WTC11 (cell line): ENCODE measurements around the gene LDLR.

ENCODE experiments used
- ATF1 ChIP-seq: sonication (generic); formaldehyde crosslinking; IDR thresholded peaks from 2 replicates; pipeline ENCODE4 v1.8.1; 2023; ENCODE audit warnings: mild to moderate bottlenecking, moderate library complexity, missing genetic modification reagents
- CREM ChIP-seq: sonication (generic); formaldehyde crosslinking; IDR thresholded peaks from 2 replicates; pipeline ENCODE4 v1.8.1; 2022; ENCODE audit warnings: mild to moderate bottlenecking, missing genetic modification reagents, moderate library complexity
- CTCF ChIP-seq: fragments of 200-600 bp; IDR thresholded peaks from 2 replicates; pipeline ENCODE4 v1.8.0; 2022; ENCODE audit warnings: antibody characterized with exemption
- GTF2I ChIP-seq: fragments of 250-450 bp; sonication (Bioruptor Pico); conservative IDR thresholded peaks from 2 replicates; pipeline ENCODE4 v1.4.0; 2021; ENCODE audit warnings: mild to moderate bottlenecking
- JUN ChIP-seq: sonication (generic); formaldehyde crosslinking; IDR thresholded peaks from 2 replicates; pipeline ENCODE4 v1.8.0; 2023; ENCODE audit warnings: mild to moderate bottlenecking, missing genetic modification reagents
- MAX ChIP-seq: sonication (generic); formaldehyde crosslinking; IDR thresholded peaks from 2 replicates; pipeline ENCODE4 v1.8.0; 2022; ENCODE audit warnings: mild to moderate bottlenecking, missing genetic modification reagents
- RELA ChIP-seq: sonication (generic); formaldehyde crosslinking; IDR thresholded peaks from 2 replicates; pipeline ENCODE4 v1.8.1; 2022; ENCODE audit warnings: missing genetic modification reagents, mild to moderate bottlenecking, borderline replicate concordance
- TF ChIP-seq, protein P1 (sequence below): sonication (generic); formaldehyde crosslinking; IDR thresholded peaks from 2 replicates; pipeline ENCODE4 v1.8.0; 2022; ENCODE audit warnings: mild to moderate bottlenecking, missing genetic modification reagents
- TF ChIP-seq, protein P2 (sequence below): sonication (generic); formaldehyde crosslinking; IDR thresholded peaks from 2 replicates; pipeline ENCODE4 v1.8.1; 2023; ENCODE audit warnings: mild to moderate bottlenecking, missing genetic modification reagents
- TF ChIP-seq, protein P3 (sequence below): fragments of 250-450 bp; sonication (Bioruptor Pico); IDR thresholded peaks from 2 replicates; pipeline ENCODE4 v1.9.0; 2021; ENCODE audit warnings: mild to moderate bottlenecking
- TF ChIP-seq, protein P4 (sequence below): fragments of 250-450 bp; sonication (Bioruptor Pico); IDR thresholded peaks from 2 replicates; pipeline ENCODE4 v1.9.0; 2021; ENCODE audit warnings: mild to moderate bottlenecking, borderline replicate concordance

GRCh38 chr19:11089254-11090013, at the start of gene LDLR:
- TF ChIP-seq, protein P1, sequence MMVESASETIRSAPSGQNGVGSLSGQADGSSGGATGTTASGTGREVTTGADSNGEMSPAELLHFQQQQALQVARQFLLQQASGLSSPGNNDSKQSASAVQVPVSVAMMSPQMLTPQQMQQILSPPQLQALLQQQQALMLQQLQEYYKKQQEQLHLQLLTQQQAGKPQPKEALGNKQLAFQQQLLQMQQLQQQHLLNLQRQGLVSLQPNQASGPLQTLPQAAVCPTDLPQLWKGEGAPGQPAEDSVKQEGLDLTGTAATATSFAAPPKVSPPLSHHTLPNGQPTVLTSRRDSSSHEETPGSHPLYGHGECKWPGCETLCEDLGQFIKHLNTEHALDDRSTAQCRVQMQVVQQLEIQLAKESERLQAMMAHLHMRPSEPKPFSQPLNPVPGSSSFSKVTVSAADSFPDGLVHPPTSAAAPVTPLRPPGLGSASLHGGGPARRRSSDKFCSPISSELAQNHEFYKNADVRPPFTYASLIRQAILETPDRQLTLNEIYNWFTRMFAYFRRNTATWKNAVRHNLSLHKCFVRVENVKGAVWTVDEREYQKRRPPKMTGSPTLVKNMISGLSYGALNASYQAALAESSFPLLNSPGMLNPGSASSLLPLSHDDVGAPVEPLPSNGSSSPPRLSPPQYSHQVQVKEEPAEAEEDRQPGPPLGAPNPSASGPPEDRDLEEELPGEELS (CRISPR knock-in tag): peak; percentile 53; the same call in 1 of the 2 replicates
- TF ChIP-seq CREM (peak; percentile 83; the same call in 1 of the 2 replicates), CTCF (no peak), MAX (no peak; the same call in 1 of the 2 replicates), JUN (CRISPR knock-in tag) (no peak), GTF2I (CRISPR knock-in tag) (peak; percentile 99), RELA (CRISPR knock-in tag) (no peak), ATF1 (CRISPR knock-in tag) (0 out of 2 replicates have a peak, but pooled peaks have one; percentile 71)
- TF ChIP-seq, protein P2, sequence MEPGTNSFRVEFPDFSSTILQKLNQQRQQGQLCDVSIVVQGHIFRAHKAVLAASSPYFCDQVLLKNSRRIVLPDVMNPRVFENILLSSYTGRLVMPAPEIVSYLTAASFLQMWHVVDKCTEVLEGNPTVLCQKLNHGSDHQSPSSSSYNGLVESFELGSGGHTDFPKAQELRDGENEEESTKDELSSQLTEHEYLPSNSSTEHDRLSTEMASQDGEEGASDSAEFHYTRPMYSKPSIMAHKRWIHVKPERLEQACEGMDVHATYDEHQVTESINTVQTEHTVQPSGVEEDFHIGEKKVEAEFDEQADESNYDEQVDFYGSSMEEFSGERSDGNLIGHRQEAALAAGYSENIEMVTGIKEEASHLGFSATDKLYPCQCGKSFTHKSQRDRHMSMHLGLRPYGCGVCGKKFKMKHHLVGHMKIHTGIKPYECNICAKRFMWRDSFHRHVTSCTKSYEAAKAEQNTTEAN: no peak
- TF ChIP-seq, protein P3, sequence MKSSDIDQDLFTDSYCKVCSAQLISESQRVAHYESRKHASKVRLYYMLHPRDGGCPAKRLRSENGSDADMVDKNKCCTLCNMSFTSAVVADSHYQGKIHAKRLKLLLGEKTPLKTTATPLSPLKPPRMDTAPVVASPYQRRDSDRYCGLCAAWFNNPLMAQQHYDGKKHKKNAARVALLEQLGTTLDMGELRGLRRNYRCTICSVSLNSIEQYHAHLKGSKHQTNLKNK (CRISPR knock-in tag): no peak
- TF ChIP-seq, protein P4, sequence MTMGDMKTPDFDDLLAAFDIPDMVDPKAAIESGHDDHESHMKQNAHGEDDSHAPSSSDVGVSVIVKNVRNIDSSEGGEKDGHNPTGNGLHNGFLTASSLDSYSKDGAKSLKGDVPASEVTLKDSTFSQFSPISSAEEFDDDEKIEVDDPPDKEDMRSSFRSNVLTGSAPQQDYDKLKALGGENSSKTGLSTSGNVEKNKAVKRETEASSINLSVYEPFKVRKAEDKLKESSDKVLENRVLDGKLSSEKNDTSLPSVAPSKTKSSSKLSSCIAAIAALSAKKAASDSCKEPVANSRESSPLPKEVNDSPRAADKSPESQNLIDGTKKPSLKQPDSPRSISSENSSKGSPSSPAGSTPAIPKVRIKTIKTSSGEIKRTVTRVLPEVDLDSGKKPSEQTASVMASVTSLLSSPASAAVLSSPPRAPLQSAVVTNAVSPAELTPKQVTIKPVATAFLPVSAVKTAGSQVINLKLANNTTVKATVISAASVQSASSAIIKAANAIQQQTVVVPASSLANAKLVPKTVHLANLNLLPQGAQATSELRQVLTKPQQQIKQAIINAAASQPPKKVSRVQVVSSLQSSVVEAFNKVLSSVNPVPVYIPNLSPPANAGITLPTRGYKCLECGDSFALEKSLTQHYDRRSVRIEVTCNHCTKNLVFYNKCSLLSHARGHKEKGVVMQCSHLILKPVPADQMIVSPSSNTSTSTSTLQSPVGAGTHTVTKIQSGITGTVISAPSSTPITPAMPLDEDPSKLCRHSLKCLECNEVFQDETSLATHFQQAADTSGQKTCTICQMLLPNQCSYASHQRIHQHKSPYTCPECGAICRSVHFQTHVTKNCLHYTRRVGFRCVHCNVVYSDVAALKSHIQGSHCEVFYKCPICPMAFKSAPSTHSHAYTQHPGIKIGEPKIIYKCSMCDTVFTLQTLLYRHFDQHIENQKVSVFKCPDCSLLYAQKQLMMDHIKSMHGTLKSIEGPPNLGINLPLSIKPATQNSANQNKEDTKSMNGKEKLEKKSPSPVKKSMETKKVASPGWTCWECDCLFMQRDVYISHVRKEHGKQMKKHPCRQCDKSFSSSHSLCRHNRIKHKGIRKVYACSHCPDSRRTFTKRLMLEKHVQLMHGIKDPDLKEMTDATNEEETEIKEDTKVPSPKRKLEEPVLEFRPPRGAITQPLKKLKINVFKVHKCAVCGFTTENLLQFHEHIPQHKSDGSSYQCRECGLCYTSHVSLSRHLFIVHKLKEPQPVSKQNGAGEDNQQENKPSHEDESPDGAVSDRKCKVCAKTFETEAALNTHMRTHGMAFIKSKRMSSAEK: no peak
